HepG2 (cell line): ENCODE measurements around the gene ZNF627. TPM values are rescaled to one million over a fixed set of nuclear protein-coding genes. Genes with fewer than 3 reads are reported as not detected.

Experiments
- BRD4 ChIP-seq: sonication (generic); formaldehyde crosslinking; IDR thresholded peaks from 2 replicates; pipeline ENCODE4 v1.4.0; 2020; ENCODE audit warnings: missing genetic modification reagents
- IRF2 ChIP-seq: IDR thresholded peaks from 2 replicates; pipeline ENCODE4 v1.6.1; 2018; ENCODE audit warnings: missing genetic modification reagents, missing compliant biosample characterization
- JDP2 ChIP-seq: sonication (generic); formaldehyde crosslinking; IDR thresholded peaks from 2 replicates; pipeline ENCODE4 v1.8.1; 2022; ENCODE audit warnings: missing genetic modification reagents, borderline replicate concordance
- KDM4B ChIP-seq: sonication (generic); formaldehyde crosslinking; IDR thresholded peaks from 2 replicates; pipeline ENCODE4 v1.4.0; 2020; ENCODE audit warnings: missing genetic modification reagents
- MBNL3 ChIP-seq: fragments of 250-450 bp; sonication (Bioruptor Pico); conservative IDR thresholded peaks from 2 replicates; pipeline ENCODE4 v1.8.0; 2022; ENCODE audit warnings: mild to moderate bottlenecking, inconsistent platforms
- NR1H2 ChIP-seq: sonication (generic); formaldehyde crosslinking; IDR thresholded peaks from 2 replicates; pipeline ENCODE4 v1.8.1; 2022; ENCODE audit warnings: low read depth, missing genetic modification reagents, borderline replicate concordance
- RCOR2 ChIP-seq: IDR thresholded peaks from 2 replicates; pipeline ENCODE4 v1.6.1; 2016; ENCODE audit warnings: missing biosample characterization, missing genetic modification reagents
- SCMH1 ChIP-seq: sonication (generic); formaldehyde crosslinking; IDR thresholded peaks from 2 replicates; pipeline ENCODE4 v1.9.0; 2021; ENCODE audit warnings: missing genetic modification reagents, mild to moderate bottlenecking, borderline replicate concordance
- TOPORS ChIP-seq: sonication (generic); formaldehyde crosslinking; IDR thresholded peaks from 2 replicates; pipeline ENCODE4 v1.8.0; 2023; ENCODE audit warnings: mild to moderate bottlenecking, missing genetic modification reagents
- ZBTB7A ChIP-seq: sonication (generic); formaldehyde crosslinking; IDR thresholded peaks from 2 replicates; pipeline ENCODE4 v1.8.0; 2022; ENCODE audit warnings: mild to moderate bottlenecking, missing genetic modification reagents
- ZNF383 ChIP-seq: sonication (generic); formaldehyde crosslinking; IDR thresholded peaks from 2 replicates; pipeline ENCODE4 v1.4.0; 2020; ENCODE audit warnings: missing genetic modification reagents, mild to moderate bottlenecking, borderline replicate concordance
- ZNF549 ChIP-seq: sonication (generic); formaldehyde crosslinking; IDR thresholded peaks from 2 replicates; pipeline ENCODE4 v1.5.0; 2020; ENCODE audit warnings: missing genetic modification reagents
- polyA plus RNA-seq, 8 experiments: library from polyadenylated mRNA; depleted of rRNA in 3 of 8; stranded (reverse) in 7 of 8; unstranded in 1 of 8; fragments of >200 nt; fragmentation: Illumina TruSeq in 4 of 8; extraction: Trizol in 4 of 8; gene quantifications; 2 replicates each; pipeline versions ENCODE4 v1.2.1 to v1.2.3, GENCODE V29; 2011 to 2016; ENCODE audit warnings: low read depth in 4 of 8, missing spikeins in 1 of 8, mixed read lengths in 1 of 8; ENCODE audit not compliant: insufficient read depth in 1 of 8
- total RNA-seq, 5 experiments: library from RNA; depleted of rRNA; stranded (reverse); fragments of >200 nt; fragmentation: Illumina TruSeq; extraction: Trizol; gene quantifications; 2 replicates each; pipeline ENCODE4 v1.2.3, GENCODE V29; 2016; ENCODE audit warnings: low read depth in 1 of 5
- TF ChIP-seq, protein P1 (sequence below): sonication (generic); formaldehyde crosslinking; IDR thresholded peaks from one replicate; pipeline ENCODE4 v1.5.1; 2020; ENCODE audit warnings: mild to moderate bottlenecking, missing genetic modification reagents; ENCODE audit errors: not compliant biosample characterization
- TF ChIP-seq, protein P2 (sequence below): sonication (generic); formaldehyde crosslinking; IDR thresholded peaks from 2 replicates; pipeline ENCODE4 v1.4.0; 2020; ENCODE audit warnings: missing genetic modification reagents, borderline replicate concordance
- TF ChIP-seq, protein P3 (sequence below): sonication (generic); formaldehyde crosslinking; IDR thresholded peaks from 2 replicates; pipeline ENCODE4 v1.8.0; 2022; ENCODE audit warnings: mild to moderate bottlenecking, missing genetic modification reagents, moderate library complexity
- TF ChIP-seq, protein P4 (sequence below): sonication (generic); formaldehyde crosslinking; IDR thresholded peaks from 2 replicates; pipeline ENCODE4 v1.5.0; 2020; ENCODE audit warnings: mild to moderate bottlenecking, missing genetic modification reagents

Gene ZNF627
- total and polyA plus RNA-seq, 2 of the 13 experiments (the other 11 are each of a cell fraction or from before 2014, with no cell fraction given), result 4.2 to 12.7 TPM

DNA sequence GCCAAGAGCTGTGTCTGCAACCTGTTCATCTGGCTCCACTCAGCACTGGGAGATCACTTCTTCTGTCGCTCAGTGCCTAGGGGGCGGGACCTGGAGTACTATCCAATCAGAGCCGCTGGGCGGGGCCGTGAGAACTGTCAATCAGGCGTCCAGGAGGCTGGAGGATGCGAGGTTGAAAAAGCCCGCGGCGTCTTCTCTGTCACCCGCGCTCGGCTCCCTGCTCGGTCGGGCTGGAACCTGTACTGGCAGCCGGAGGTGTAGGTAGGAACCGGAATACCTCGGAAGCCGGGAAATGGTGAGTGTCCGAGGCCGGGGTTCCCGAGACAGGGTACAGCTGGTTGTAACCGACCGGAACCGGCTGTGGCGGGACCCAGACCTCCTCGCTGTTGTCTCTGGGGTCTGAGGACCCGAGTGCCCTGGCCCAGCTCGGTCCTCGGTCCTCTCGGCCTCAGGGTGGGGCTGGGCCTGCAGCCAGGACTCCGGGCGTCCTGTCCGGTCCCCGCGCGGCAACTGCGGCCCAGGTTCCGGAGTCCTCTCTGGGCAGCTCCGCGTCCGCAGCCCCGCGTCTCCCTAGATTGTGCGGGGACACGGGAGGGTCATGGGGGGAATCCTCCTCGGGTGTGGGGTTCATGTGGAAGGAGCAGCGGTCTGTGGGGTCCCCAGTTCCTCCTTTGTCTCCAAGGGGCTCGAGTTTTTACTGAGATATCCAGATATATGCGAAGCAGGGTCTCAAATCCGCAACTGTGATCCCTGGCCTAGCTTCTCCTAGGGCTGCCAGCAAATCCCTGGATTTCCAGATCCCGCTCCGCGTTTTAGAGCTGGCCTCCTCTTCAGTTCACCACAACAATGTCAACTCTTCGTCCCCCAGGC lies 42.6 kb downstream of the ZNF627 start (continued):
- TF ChIP-seq, protein P1, sequence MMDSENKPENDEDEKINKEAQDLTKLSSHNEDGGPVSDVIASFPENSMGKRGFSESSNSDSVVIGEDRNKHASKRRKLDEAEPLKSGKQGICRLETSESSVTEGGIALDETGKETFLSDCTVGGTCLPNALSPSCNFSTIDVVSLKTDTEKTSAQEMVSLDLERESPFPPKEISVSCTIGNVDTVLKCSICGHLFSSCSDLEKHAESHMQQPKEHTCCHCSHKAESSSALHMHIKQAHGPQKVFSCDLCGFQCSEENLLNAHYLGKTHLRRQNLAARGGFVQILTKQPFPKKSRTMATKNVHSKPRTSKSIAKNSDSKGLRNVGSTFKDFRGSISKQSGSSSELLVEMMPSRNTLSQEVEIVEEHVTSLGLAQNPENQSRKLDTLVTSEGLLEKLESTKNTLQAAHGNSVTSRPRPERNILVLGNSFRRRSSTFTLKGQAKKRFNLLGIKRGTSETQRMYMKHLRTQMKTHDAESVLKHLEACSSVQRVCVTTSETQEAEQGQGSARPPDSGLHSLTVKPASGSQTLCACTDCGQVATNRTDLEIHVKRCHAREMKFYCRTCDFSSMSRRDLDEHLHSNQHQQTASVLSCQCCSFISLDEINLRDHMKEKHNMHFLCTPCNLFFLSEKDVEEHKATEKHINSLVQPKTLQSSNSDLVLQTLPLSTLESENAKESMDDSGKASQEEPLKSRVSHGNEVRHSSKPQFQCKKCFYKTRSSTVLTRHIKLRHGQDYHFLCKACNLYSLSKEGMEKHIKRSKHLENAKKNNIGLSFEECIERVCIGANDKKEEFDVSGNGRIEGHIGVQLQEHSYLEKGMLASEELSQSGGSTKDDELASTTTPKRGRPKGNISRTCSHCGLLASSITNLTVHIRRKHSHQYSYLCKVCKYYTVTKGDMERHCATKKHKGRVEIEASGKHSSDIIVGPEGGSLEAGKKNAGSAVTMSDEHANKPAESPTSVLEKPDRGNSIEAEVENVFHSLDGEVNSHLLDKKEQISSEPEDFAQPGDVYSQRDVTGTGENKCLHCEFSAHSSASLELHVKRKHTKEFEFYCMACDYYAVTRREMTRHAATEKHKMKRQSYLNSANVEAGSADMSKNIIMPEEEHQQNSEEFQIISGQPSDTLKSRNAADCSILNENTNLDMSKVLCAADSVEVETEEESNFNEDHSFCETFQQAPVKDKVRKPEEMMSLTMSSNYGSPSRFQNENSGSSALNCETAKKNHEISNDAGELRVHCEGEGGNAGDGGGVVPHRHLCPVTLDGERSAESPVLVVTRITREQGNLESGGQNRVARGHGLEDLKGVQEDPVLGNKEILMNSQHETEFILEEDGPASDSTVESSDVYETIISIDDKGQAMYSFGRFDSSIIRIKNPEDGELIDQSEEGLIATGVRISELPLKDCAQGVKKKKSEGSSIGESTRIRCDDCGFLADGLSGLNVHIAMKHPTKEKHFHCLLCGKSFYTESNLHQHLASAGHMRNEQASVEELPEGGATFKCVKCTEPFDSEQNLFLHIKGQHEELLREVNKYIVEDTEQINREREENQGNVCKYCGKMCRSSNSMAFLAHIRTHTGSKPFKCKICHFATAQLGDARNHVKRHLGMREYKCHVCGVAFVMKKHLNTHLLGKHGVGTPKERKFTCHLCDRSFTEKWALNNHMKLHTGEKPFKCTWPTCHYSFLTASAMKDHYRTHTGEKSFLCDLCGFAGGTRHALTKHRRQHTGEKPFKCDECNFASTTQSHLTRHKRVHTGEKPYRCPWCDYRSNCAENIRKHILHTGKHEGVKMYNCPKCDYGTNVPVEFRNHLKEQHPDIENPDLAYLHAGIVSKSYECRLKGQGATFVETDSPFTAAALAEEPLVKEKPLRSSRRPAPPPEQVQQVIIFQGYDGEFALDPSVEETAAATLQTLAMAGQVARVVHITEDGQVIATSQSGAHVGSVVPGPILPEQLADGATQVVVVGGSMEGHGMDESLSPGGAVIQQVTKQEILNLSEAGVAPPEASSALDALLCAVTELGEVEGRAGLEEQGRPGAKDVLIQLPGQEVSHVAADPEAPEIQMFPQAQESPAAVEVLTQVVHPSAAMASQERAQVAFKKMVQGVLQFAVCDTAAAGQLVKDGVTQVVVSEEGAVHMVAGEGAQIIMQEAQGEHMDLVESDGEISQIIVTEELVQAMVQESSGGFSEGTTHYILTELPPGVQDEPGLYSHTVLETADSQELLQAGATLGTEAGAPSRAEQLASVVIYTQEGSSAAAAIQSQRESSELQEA (CRISPR knock-in tag), result no peak
- no peak for TF ChIP-seq RCOR2
- TF ChIP-seq, protein P2, sequence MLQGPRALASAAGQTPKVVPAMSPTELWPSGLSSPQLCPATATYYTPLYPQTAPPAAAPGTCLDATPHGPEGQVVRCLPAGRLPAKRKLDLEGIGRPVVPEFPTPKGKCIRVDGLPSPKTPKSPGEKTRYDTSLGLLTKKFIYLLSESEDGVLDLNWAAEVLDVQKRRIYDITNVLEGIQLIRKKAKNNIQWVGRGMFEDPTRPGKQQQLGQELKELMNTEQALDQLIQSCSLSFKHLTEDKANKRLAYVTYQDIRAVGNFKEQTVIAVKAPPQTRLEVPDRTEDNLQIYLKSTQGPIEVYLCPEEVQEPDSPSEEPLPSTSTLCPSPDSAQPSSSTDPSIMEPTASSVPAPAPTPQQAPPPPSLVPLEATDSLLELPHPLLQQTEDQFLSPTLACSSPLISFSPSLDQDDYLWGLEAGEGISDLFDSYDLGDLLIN (CRISPR knock-in tag), result no peak
- TF ChIP-seq, protein P3, sequence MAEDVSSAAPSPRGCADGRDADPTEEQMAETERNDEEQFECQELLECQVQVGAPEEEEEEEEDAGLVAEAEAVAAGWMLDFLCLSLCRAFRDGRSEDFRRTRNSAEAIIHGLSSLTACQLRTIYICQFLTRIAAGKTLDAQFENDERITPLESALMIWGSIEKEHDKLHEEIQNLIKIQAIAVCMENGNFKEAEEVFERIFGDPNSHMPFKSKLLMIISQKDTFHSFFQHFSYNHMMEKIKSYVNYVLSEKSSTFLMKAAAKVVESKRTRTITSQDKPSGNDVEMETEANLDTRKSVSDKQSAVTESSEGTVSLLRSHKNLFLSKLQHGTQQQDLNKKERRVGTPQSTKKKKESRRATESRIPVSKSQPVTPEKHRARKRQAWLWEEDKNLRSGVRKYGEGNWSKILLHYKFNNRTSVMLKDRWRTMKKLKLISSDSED (CRISPR knock-in tag), result no peak
- no peak for TF ChIP-seq KDM4B (CRISPR knock-in tag)
- TF ChIP-seq, protein P4, sequence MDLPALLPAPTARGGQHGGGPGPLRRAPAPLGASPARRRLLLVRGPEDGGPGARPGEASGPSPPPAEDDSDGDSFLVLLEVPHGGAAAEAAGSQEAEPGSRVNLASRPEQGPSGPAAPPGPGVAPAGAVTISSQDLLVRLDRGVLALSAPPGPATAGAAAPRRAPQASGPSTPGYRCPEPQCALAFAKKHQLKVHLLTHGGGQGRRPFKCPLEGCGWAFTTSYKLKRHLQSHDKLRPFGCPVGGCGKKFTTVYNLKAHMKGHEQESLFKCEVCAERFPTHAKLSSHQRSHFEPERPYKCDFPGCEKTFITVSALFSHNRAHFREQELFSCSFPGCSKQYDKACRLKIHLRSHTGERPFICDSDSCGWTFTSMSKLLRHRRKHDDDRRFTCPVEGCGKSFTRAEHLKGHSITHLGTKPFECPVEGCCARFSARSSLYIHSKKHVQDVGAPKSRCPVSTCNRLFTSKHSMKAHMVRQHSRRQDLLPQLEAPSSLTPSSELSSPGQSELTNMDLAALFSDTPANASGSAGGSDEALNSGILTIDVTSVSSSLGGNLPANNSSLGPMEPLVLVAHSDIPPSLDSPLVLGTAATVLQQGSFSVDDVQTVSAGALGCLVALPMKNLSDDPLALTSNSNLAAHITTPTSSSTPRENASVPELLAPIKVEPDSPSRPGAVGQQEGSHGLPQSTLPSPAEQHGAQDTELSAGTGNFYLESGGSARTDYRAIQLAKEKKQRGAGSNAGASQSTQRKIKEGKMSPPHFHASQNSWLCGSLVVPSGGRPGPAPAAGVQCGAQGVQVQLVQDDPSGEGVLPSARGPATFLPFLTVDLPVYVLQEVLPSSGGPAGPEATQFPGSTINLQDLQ (CRISPR knock-in tag), result no peak
- TF ChIP-seq ZNF383 (CRISPR knock-in tag), result no peak
- no peak for TF ChIP-seq TOPORS (CRISPR knock-in tag)
- TF ChIP-seq SCMH1 (CRISPR knock-in tag), result no peak
- TF ChIP-seq BRD4, result no peak
- no peak for TF ChIP-seq ZBTB7A
- no peak for TF ChIP-seq IRF2 (CRISPR knock-in tag)
- TF ChIP-seq ZNF549 (CRISPR knock-in tag), result no peak
- TF ChIP-seq MBNL3 (CRISPR knock-in tag), result no peak
- no peak for TF ChIP-seq JDP2
- no peak for TF ChIP-seq NR1H2 (CRISPR knock-in tag)
